Pancreas (tissue), 10 donors: ENCODE measurements around the gene CTRB2. TPM values are rescaled to one million over a fixed set of nuclear protein-coding genes. Genes with fewer than 3 reads are reported as not detected.
"Not testable (repeated sequence)": the region's sequence is repeated elsewhere in the genome, so short reads cannot be mapped to it uniquely, and the experiment has no call there.

Experiments
- ATAC-seq, 4 donors: fragments of 200-7000 bp; cut with Tn5 transposase; one replicate each; pipeline versions ENCODE4 v1.8.0 to v1.9.1; 2020; ENCODE audit warnings: mild to moderate bottlenecking in 4 of 4, moderate library complexity in 4 of 4
- DNase-seq, 6 donors: peaks; one replicate each; pipeline ENCODE4 v3.0.0-alpha.2; 2020
- FAIRE-seq: peaks from 2 replicates; lab custom pipeline; 2012; peaks lifted over from hg19 to GRCh38; lab: Jason Lieb, UNC
- H3K27ac ChIP-seq, 4 donors: fragments of 200-600 bp; sonication (generic); 1 replicate in 3 of 4; 2 replicates in 1 of 4; pipeline versions ENCODE4 v1.5.0 to v1.8.0; 2020
- H3K27me3 ChIP-seq, 4 donors: fragments of 200-600 bp; one replicate each; pipeline ENCODE4 v1.8.0; 2021
- H3K36me3 ChIP-seq, 3 donors: fragments of 200-600 bp; sonication (generic) in 1 of 3; one replicate each; pipeline versions ENCODE4 v1.5.0 to v1.8.0; 2020 to 2021
- H3K4me1 ChIP-seq, 3 donors: fragments of 200-600 bp; one replicate each; pipeline ENCODE4 v1.8.0; 2021
- H3K4me3 ChIP-seq, 4 donors: fragments of 200-600 bp; sonication (generic) in 2 of 4; one replicate each; pipeline versions ENCODE4 v1.5.0 to v1.8.0; 2020 to 2021
- H3K9me3 ChIP-seq, 4 donors: fragments of 200-600 bp; one replicate each; pipeline ENCODE4 v1.8.0; 2021
- CTCF ChIP-seq, 4 donors: fragments of 200-600 bp; sonication (generic) in 3 of 4; IDR thresholded peaks; one replicate each; pipeline versions ENCODE4 v1.5.0 to v1.8.0; 2021; ENCODE audit warnings: antibody characterized with exemption in 4 of 4
- WGBS, 2 donors: extraction: QIAGEN DNeasy Blood & Tissue Kit; methylation state at CpG; one replicate each; pipeline ENCODE4 v1.1.7; 2013; 5-methylcytosine and 5-hydroxymethylcytosine counted together
- intact Hi-C, 3 donors: fragments of 100-400 bp; cut with DNase I; formaldehyde crosslinking; loops; one replicate each; pipeline versions ENCODE4 v1.11.1 to v1.14.2; 2022
- polyA plus RNA-seq, 2 donors: library from polyadenylated mRNA; stranded (reverse); fragments of 200-250 nt; gene quantifications; one replicate each; pipeline ENCODE4 v1.2.3, GENCODE V29; 2013
- total RNA-seq, 6 donors: library from RNA; stranded (reverse); fragmentation: NEBNext Ultra II Directional in 4 of 6; extraction: Animal tissue kit (Norgen Biotek cat#: 25700) in 4 of 6; gene quantifications; one replicate each; pipeline versions ENCODE4 v1.2.1 to v1.2.4, GENCODE V29; 2021 to 2023
- donor health status: healthy with polysubstance abuse.
- donor health status: DM: no; HTN: no; CAD: no; lungs with moderate emphysema.
- donor health status: DM: no; HTN: no; CAD: no.
- donor health status: control.
- donor health status: control.
- donor health status: Bipolar disorder and iron deficiency.
- donor health status: DM: yes; HTN: yes; CAD: no.
- donor health status: DM: no; HTN: no; CAD: no.
- donor health status: DM: no; HTN: no; CAD: no.
- donor health status: DM: yes; HTN: yes; CAD: no.

Gene CTRB2
- total and polyA plus RNA-seq, 8 donors, result 20,002 to 57,899 (median 37,962) TPM

GRCh38 chr16:75243667-75244224, 36.8 kb upstream of the CTRB2 start:
- Histone ChIP-seq H3K36me3 (peaks cover 0 to 19% (median 12%) of the 10 kb centered on the region in 3 donors), H3K4me3 (no peak overlapping the region), H3K4me1 (peaks cover 41 to 55% (median 47%) of the 10 kb centered on the region in 3 donors), H3K27ac (peak overlapping the region in 3 of 4 donors; percentile 86 to 98 (median 93)), H3K9me3 (no peaks in the 10 kb centered on the region), H3K27me3 (no peaks in the 10 kb centered on the region)
- peak in 1 of 6 donors; percentile 71 for DNase-seq
- 62 to 63% methylated on average over 20 of the region's 20 CpGs for WGBS, 2 donors
- no peak for ATAC-seq
- no peak for TF ChIP-seq CTCF (IDR thresholded peaks at IDR 0.05)
- intact Hi-C loops, result no loop called here
- FAIRE-seq, result no peak

- intact Hi-C loops, ATAC-seq, H3K27me3 ChIP-seq, H3K9me3 ChIP-seq, H3K4me3 ChIP-seq, FAIRE-seq, H3K27ac ChIP-seq: not testable (repeated sequence)
- peak in 1 of 6 donors; percentile 69 for DNase-seq
- Histone ChIP-seq H3K4me1 (peaks cover 33 to 47% (median 42%) of the 10 kb centered on the region in 3 donors), H3K36me3 (peaks cover 0 to 19% (median 12%) of the 10 kb centered on the region in 3 donors)
- 88 to 90% methylated on average over 27 of the region's 27 CpGs for WGBS, 2 donors
Observed at GRCh38 chr16:75242436-75243078, 35.6 kb upstream of the CTRB2 start.

- intact Hi-C loops, result no loop called here
- no peak overlapping the region for H3K27ac ChIP-seq
- peaks cover 0 to 19% (median 12%) of the 10 kb centered on the region in 3 donors for H3K36me3 ChIP-seq
- no peak for TF ChIP-seq CTCF (IDR thresholded peaks at IDR 0.05)
- H3K27me3 ChIP-seq, result no peaks in the 10 kb centered on the region
- no peak overlapping the region for H3K4me3 ChIP-seq
- no peak for FAIRE-seq
- no peaks in the 10 kb centered on the region for H3K9me3 ChIP-seq
- ATAC-seq, result no peak
- WGBS, 2 donors, result 93 to 96% methylated on average over 13 of the region's 13 CpGs
- DNase-seq, result peak in 1 of 6 donors; percentile 72
- H3K4me1 ChIP-seq, result peaks cover 33 to 46% (median 42%) of the 10 kb centered on the region in 3 donors
Observed at GRCh38 chr16:75241955-75242354, 35.0 kb upstream of the CTRB2 start.

- H3K9me3 ChIP-seq, result no peaks in the 10 kb centered on the region
- H3K4me3 ChIP-seq, result no peak overlapping the region
- H3K36me3 ChIP-seq, result peaks cover 0 to 19% (median 12%) of the 10 kb centered on the region in 3 donors
- FAIRE-seq (no peak), DNase-seq (peak in 1 of 6 donors; percentile 77), ATAC-seq (no peak)
- H3K27ac ChIP-seq, result no peak overlapping the region
- H3K4me1 ChIP-seq, result peaks cover 33 to 42% (median 42%) of the 10 kb centered on the region in 3 donors
- no peaks in the 10 kb centered on the region for H3K27me3 ChIP-seq
- TF ChIP-seq CTCF (IDR thresholded peaks at IDR 0.05), result no peak
- intact Hi-C loops, result no loop called here
- 79% methylated on average over 8 of the region's 8 CpGs for WGBS, 2 donors
Observed at GRCh38 chr16:75241412-75241811, 34.5 kb upstream of the CTRB2 start.

GRCh38 chr16:75240633-75241032, 33.7 kb upstream of the CTRB2 start:
- Histone ChIP-seq H3K4me1 (peaks cover 33 to 36% (median 34%) of the 10 kb centered on the region in 3 donors), H3K36me3 (peaks cover 0 to 21% (median 12%) of the 10 kb centered on the region in 3 donors)
- H3K27me3 ChIP-seq, H3K9me3 ChIP-seq, DNase-seq, intact Hi-C loops, H3K27ac ChIP-seq, H3K4me3 ChIP-seq, ATAC-seq, FAIRE-seq: not testable (repeated sequence)
- WGBS, 2 donors, result 79 to 89% methylated on average over 7 of the region's 7 CpGs
